GM13977 (cell line): ENCODE results near the gene PFKFB2.

ENCODE experiments used
- DNase-seq: peaks from one replicate; pipeline ENCODE4 v3.0.0; 2012; ENCODE audit warnings: low spot score
- CTCF ChIP-seq: IDR thresholded peaks from 2 replicates; pipeline ENCODE4 v1.5.1; 2012; ENCODE audit warnings: mild to moderate bottlenecking, control low read depth; ENCODE audit not compliant: insufficient read depth; ENCODE audit errors: extremely low read depth, missing control alignments
- in situ Hi-C: fragments of 300-500 bp; cut with MboI; formaldehyde crosslinking; loops from one replicate; pipeline ENCODE4 v1.12.0; 2022; ENCODE audit warnings: low sequenced_read_pairs, low pct_unique_long_range_greater_than_20kb, mixed read lengths, inconsistent platforms; ENCODE audit not compliant: unreplicated experiment

Gene PFKFB2

GRCh38 chr1:207049514-207049913 is 3.6 kb upstream of the PFKFB2 start:
- in situ Hi-C loops, result no loop called here
- TF ChIP-seq CTCF, result no peak
- no peak for DNase-seq

DNA sequence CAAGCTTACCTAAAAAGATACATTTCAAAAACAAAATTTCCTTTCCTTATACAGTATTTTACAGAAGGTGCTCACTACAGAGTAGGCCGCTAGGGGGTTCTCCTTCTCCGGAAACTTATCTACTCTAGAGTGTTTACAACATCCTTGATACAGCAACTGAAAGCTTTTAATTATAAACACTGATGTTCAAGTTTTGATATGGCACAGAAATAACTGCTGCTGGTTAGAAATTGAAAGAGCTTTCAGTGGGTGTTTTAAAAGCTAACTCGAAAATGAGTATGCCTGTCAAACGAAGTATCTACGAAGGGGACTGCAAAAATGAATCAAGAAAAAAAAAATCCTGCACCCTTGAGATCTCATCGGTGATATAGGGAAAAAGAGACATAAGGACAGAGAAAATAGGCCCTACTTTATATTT is 3.1 kb upstream of the PFKFB2 start:
- in situ Hi-C loops, result no loop called here
- DNase-seq, result peak; percentile 69
- peak; percentile 63 for TF ChIP-seq CTCF

GRCh38 chr1:207050480-207051190 is 2.4 kb upstream of the PFKFB2 start:
- in situ Hi-C loops, result no loop called here
- no peak for TF ChIP-seq CTCF
- peak; percentile 89 for DNase-seq

GRCh38 chr1:207051191-207051943 is 1.7 kb upstream of the PFKFB2 start, which contains the start of gene YOD1:
YOD1 (minus strand) TSS chr1:207051208; CDS start chr1:207051030, 178 bp downstream.
- in situ Hi-C loops, result no loop called here
- no peak for TF ChIP-seq CTCF
- DNase-seq, result no peak

DNA sequence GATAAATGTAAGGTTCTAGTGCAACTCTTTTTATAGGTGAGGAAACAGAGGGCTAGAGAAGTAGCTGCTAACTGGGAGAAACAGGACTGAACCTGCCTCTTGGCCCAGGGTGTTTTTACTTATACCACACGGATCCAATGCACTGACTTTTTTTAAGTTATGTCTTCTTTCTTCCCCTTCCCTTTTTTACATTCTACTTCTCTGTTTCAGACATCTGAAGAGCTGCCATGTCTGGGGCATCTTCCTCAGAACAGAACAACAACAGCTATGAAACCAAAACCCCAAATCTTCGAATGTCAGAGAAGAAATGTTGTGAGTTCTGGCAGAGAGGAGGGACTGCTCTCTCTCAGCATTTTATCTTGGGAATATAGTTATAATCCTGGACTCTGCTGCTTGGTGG is 1.4 kb downstream of the PFKFB2 start:
- in situ Hi-C loops, result no loop called here
- peak; percentile 30 for DNase-seq
- TF ChIP-seq CTCF, result no peak

DNA sequence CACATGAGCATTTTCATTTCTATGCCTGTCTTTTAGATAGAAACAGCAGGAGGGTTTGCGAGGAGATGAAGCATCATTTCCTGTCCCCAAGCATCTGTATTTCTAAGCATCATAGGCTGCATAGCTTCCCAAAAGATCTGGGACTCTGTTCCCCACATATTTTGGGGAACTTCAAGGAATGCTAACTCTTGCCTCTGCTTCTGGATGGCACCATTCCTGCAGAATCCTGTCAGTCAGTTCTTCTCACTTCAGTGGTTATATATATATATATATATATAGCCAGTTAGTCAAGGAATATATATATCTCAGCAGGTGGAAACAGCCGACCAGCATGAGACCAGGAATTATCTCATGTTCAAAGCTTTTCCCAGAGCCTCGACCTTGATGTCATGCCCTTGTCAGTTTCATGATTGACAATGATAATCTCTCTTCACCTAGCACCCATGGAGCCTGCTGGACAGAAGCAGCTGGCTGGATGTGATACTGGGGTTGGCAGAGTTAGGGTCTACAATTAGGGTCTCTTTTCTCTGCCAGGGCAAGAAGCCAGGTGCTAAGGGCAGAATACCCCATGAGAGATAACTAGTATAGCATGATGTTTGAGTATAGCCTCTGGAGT is 2.4 kb downstream of the PFKFB2 start:
- in situ Hi-C loops, result no loop called here
- TF ChIP-seq CTCF, result no peak
- DNase-seq, result no peak
